HG03280 (cell line): ENCODE data around the gene PGK1.
A peak's percentile ranks its signal among the peaks of the same experiment; 100 is the strongest.
"Not testable (repeated sequence)": the region's sequence is repeated elsewhere in the genome, so short reads cannot be mapped to it uniquely, and the experiment has no call there.

Source experiments
- ATAC-seq: cut with Tn5 transposase; IDR thresholded peaks from one replicate; pipeline ENCODE4 v1.9.1; 2021; ENCODE audit warnings: mild to moderate bottlenecking, moderate library complexity; ENCODE audit not compliant: unreplicated experiment

Gene PGK1

GRCh38 chrX:78111140-78111931, 7.3 kb downstream of the PGK1 start:
- ATAC-seq, result no peak

DNA sequence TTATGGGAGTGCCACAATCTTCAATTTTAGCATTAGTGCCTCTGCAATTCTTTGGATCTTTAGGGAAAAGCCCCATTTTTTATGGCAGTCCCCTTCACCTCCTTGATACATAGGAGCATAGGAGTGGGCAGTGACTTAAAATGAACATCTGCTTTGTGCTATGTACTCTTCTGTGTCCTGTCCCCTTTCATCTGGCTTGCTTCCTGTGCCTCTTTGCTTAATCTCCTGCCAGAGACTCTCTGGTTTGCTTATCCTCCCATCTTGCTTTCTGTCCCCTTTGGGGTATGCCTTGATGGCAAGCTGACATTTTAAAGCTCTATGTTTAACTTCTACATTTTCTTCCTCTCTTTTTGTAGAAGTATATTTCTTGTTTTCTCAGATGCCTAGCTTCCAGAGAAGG, 12.3 kb downstream of the PGK1 start:
- ATAC-seq, result no peak

DNA sequence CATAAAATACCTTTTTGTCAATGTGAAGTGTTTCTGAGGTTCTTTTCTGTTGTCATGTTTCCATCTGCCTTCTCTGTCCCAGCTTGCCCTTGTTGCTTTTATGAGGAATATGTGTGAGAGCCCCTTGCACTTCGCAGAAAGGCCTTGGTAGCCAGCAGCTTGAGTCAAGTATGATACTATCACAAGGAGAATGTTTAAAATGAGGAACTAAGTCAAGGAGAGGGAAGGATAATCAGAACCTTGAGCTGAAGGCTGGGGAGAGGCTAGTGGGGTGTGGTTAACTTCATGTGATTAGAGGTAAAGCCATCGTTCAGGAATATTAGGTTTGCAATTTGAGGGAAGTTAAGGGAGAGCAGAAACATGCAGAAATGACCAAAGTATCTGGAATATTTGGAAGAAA, 12.7 kb downstream of the PGK1 start:
- ATAC-seq, result no peak

DNA sequence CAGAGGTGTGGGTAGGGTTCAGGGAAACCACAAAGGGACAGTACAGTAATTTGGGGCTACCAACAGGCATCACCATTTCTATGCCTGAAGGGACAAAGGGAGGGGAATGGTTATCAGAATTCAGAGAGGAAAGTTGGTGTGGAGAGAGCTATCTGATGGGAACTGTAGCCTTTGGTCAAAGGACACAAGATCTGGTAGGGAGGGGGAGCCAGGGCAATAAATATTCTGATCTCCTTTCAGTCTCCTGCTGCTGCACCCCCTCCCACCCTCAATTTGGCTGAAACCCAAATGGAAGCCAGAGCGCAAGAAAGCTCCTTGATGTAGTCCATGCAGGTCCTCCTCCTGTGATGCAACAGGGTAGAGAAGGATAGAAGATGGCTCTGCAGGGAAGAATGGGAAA, 14.6 kb downstream of the PGK1 start:
- ATAC-seq, result no peak

GRCh38 chrX:78119521-78120227, 15.6 kb downstream of the PGK1 start:
- ATAC-seq, result no peak

DNA sequence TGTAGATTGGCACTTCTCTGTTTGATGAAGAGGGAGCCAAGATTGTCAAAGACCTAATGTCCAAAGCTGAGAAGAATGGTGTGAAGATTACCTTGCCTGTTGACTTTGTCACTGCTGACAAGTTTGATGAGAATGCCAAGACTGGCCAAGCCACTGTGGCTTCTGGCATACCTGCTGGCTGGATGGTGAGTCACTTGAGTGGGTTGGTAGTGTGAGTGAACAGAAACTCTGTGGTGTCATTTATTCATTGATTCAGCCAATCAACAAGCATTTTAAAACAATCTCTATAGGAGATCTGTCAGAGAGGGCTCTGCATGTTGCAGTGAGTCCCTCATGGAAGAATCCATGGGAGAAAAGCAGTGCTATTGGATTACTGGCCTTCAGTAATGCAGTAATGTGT, 19.1 kb downstream of the PGK1 start:
- no peak for ATAC-seq

DNA sequence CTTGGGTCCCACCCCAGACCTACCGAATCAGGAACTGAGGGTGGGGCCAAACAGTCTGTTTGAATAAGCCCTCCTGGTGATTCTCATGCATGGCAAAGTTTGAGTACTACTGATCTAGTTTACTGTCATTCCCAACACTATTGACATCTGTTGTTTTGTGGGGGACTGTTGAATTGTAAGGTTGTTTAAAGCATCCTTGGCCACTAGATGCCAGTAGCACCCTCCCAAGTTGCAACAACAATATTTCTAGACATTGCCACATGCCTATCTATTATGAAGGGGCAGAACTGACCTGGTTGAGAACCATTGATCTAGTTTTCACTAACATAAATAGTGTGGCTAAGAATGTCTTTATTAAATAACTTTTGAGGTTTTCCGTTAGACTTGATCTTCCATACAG, 20.3 kb downstream of the PGK1 start:
- ATAC-seq, result no peak

DNA sequence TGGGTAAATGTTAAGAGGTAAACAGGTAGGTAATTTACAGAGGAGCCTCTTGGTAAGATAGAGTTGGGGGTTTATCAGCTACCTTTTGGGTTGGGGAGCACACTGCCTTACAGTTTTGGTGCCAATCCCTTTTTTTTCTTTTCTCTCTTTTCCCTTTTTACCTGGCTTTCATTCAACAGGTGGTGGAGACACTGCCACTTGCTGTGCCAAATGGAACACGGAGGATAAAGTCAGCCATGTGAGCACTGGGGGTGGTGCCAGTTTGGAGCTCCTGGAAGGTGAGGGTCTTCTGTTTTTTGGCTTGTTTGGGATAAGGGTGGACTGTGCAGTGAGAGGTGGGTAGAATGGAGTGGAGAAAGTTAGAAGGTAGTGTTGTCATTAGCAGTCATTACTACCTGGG, 21.1 kb downstream of the PGK1 start:
- no peak for ATAC-seq

DNA sequence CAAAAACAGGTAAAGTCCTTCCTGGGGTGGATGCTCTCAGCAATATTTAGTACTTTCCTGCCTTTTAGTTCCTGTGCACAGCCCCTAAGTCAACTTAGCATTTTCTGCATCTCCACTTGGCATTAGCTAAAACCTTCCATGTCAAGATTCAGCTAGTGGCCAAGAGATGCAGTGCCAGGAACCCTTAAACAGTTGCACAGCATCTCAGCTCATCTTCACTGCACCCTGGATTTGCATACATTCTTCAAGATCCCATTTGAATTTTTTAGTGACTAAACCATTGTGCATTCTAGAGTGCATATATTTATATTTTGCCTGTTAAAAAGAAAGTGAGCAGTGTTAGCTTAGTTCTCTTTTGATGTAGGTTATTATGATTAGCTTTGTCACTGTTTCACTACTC, 21.7 kb downstream of the PGK1 start:
- ATAC-seq, result not testable (repeated sequence)

GRCh38 chrX:78129714-78130113, 25.7 kb downstream of the PGK1 start:
- no peak for ATAC-seq

DNA sequence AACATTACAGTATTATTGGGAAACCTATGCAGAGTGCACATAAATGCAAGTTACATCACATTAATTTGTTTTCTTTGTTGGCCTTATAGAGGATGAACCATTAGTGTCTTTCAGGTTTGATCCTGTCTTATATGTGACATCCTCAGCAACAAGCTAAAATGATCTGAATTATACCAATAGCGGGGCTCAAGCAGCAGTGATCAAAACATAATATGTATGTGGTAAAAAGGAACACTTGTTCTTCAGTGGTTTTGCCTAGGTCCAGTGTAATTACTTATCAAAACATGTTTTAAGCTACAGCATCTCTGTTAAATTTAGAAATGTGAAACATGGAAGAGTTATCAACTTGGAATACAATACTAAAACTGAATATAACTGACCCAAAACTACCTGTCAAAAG, 26.3 kb downstream of the PGK1 start:
- ATAC-seq, result no peak

GRCh38 chrX:78131117-78131516, 27.1 kb downstream of the PGK1 start:
- no peak for ATAC-seq

DNA sequence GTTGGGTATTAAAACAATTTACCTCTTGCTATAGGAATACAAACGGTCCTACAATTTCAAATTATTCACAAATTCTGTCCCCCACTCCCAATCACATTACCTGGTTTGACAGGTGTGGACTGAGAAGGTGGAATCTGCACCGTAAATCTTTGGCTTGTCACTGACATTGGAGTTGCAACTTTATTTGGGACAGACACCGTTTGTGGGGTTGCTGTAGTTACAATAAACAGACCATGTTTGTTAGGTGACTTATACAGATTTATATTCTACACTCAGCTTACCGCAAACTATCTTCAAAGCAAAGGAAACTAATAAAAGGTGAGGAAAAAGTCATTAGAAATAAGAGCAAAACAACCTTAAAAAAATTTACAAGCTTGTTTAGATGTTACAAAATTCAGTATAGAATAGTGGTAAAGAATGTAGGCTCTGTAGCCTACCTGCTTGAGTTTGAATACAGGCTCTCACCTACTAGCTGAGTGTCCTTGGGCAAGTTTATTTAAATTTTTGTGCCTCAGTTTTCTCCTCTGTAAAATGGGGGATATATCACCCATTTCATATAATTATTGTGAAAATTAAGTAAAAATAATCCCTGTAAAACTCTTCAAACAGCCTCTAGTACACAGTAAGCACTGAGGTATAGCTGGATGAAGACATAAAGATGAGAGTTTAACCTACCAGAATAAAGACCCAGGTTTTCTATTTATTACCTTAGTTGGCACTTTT, 29.4 kb downstream of the PGK1 start:
- no peak for ATAC-seq

GRCh38 chrX:78139160-78140123, 35.4 kb downstream of the PGK1 start, which contains the start of gene TAF9B:
Gene TAF9B, minus strand, starts transcription at chrX:78139650. Its CDS starts 39 bp downstream, at chrX:78139611.
- ATAC-seq, result peak; percentile 91

DNA sequence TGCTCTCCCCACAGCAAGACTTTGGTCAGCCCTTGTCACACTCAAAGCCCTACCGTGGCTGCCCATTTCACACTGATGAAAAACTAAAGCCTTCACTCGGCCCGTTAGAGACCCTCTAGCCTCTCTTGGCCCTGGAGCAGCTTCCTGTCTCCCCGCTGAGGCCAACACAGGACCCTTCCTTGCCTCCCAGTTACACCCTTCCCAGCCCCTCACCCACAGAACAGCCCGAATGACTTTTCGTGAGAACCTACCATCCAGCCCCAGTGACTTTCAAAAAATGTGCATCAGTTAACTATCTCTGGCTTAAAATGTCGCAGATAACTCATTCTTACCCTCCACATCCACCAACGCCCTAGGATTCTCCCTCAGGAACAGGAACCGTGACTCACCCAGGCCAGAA, 36.2 kb downstream of the PGK1 start:
- ATAC-seq, result no peak

DNA sequence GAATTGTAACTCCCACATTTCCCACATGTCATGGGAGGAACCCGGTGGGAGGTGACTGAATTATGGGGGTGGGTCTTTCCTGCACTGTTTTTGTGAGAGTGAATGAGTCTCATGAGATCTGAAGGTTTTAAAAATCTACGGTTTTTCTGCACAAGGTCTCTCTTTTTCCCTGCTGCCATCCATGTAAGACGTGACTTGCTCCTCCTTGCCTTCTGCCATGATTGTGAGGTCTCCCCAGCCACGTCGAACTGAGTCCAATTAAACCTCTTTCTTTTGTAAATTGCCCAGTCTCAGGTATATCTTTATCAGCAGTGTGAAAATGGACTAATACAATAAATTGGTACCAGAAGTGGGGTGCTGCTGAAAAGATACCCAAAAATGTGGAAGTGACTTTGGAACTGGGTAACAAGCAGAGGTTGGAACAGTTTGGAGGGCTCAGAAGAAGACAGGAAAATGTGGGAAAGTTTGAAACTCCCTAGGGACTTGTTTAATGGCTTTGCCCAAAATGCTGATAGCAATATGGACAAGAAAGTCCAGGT, 43.0 kb downstream of the PGK1 start:
- not testable (repeated sequence) for ATAC-seq

- ATAC-seq, result not testable (repeated sequence)
These were observed 53.3 kb downstream of the PGK1 start for GRCh38 chrX:78157373-78157772.

- not testable (repeated sequence) for ATAC-seq
These were observed 53.8 kb downstream of the PGK1 start for GRCh38 chrX:78157846-78158245.

DNA sequence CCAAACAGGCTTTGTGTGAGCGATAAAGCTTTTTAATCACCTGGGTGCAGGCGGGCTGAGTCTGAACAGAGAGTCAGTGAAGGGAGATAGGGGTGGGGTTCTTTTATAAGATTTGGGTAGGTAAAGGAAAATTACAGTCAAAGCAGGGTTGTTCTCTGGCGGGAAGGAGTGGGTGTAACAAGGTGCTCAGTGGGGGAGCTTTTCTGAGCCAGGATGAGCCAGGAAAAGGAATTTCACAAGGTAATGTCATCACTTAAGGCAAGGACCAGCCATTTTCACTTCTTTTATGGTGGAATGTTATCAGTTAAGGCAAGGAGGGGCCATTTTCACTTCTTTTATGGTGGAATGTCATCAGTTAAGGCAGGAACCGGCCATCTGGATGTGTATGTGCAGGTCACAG, 56.7 kb downstream of the PGK1 start:
- ATAC-seq, result not testable (repeated sequence)

DNA sequence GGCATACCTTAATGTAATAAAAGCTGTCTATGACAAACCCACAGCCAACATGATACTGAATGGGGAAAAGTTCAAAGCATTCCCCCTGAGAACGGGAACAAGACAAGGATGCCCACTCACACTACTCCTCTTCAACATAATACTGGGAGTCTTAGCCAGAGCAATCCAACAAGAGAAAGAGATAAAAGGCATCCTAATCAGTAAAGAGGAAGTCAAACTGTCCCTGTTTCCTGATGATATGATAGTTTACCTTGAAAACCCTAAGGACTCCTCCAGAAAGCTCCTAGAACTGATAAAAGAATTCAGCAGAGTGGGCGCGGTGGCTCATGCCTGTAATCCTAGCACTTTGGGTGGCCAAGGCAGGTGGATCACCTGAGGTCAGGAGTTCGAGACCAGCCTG, 59.1 kb downstream of the PGK1 start:
- ATAC-seq, result not testable (repeated sequence)
